ENCODE results near the gene LDAH.

Gene LDAH

GRCh38 chr2:20637147-20637546 lies 185.8 kb downstream of the LDAH start:
- Histone ChIP-seq H3K9ac (ENCODE audit: low read depth, low read length) (no peak overlapping the region), H2AFZ (ENCODE audit: low read depth, low read length) (no peak overlapping the region), H4K20me1 (ENCODE audit: insufficient read depth, low read length) (peaks cover 5% of the 10 kb centered on the region; the same call in 1 of the 2 replicates), H3K9me3 (ENCODE audit: insufficient read depth, low read length, severe bottlenecking) (no peaks in the 10 kb centered on the region), H3K4me2 (ENCODE audit: insufficient read depth, low read length) (no peak overlapping the region), H3K4me1 (ENCODE audit: insufficient read depth, low read length) (no peaks in the 10 kb centered on the region), H3K27me3 (ENCODE audit: insufficient read depth, low read length, poor library complexity) (no peaks in the 10 kb centered on the region), H3K4me3 (ENCODE audit: low read depth in 1 of 2, low read length in 2 of 2) (no peak overlapping the region), H3K27ac (ENCODE audit: low read length) (no peak overlapping the region), H3K79me2 (ENCODE audit: insufficient read depth, low read length) (no peaks in the 10 kb centered on the region), H3K36me3 (ENCODE audit: insufficient read depth, low read length) (peaks cover 17% of the 10 kb centered on the region)
- DNase-seq (no peak), ATAC-seq (ENCODE audit: insufficient read depth, low read depth) (no peak)
- TF ChIP-seq, protein P1, sequence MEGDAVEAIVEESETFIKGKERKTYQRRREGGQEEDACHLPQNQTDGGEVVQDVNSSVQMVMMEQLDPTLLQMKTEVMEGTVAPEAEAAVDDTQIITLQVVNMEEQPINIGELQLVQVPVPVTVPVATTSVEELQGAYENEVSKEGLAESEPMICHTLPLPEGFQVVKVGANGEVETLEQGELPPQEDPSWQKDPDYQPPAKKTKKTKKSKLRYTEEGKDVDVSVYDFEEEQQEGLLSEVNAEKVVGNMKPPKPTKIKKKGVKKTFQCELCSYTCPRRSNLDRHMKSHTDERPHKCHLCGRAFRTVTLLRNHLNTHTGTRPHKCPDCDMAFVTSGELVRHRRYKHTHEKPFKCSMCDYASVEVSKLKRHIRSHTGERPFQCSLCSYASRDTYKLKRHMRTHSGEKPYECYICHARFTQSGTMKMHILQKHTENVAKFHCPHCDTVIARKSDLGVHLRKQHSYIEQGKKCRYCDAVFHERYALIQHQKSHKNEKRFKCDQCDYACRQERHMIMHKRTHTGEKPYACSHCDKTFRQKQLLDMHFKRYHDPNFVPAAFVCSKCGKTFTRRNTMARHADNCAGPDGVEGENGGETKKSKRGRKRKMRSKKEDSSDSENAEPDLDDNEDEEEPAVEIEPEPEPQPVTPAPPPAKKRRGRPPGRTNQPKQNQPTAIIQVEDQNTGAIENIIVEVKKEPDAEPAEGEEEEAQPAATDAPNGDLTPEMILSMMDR (IDR thresholded peaks at IDR 0.05; ENCODE audit: borderline replicate concordance, extremely low read depth, low read length, poor library complexity, severe bottlenecking): no peak

DNA sequence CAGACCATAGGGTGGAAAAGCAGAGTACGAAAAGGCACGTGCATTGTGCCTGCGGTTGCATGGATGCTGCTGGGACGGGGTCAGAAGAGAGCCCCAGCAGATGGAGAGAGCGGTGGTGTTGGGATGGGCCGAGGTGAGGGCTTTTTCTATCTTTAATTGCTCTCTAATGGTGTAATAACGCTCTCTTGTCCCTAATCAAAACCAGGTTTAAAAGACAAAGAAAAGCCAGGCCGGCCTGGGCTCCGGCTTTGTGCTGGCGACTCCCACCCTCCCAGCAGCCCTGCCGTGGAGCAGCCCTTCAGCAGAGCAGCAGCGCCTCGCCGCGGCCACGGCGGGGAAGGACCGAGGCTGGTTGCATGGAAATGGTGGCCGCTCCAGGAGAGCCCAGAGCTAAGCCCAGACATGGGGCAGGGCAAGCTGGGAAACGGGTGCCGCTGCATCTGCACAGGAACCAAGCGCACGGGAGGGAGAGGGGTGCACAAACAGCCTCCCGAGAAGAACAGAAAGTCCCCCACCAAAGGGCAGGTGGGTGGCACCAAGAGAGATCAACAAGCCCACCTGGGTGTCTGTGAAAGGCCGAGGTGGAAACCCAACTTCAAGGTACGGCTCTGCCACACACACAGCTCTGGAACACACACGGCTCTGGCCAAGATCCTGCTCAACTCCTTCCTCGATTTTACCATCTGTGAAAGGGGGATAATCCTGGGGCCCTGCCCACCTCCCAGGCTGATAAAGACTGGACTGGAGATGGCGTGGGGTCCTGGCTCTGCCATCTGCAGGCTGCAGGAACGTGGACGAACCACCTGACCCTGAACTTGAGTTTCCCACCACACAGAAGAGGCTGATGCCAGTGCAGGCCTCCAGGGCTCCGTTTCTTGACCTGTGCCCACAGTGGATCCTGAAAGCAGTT lies 187.0 kb downstream of the LDAH start:
- Histone ChIP-seq H3K9ac (ENCODE audit: low read depth, low read length) (no peak overlapping the region), H3K36me3 (ENCODE audit: insufficient read depth, low read length) (peaks cover 9% of the 10 kb centered on the region), H3K79me2 (ENCODE audit: insufficient read depth, low read length) (no peaks in the 10 kb centered on the region)

DNA sequence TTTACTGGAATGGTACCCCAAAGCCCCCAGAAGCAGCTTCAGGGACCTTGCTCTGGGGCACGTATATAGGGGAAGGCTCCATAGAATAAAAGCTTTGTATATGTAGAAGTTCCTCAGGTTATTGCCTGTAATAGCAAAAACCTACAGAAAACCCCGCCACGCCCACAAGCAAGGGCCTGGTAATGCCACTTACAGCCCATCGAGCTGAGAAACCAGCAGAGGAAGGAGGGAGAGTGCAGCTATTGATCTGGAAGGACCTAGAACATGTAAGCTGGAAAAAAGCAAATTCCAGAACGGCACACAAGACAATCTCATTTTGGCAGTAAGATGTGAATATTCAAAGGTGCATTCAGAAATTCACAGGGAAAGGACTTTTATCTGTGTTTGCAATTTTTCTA lies 187.8 kb downstream of the LDAH start:
- Histone ChIP-seq H3K9ac (ENCODE audit: low read depth, low read length) (no peak overlapping the region), H3K36me3 (ENCODE audit: insufficient read depth, low read length) (peaks cover 4% of the 10 kb centered on the region; the same call in 1 of the 2 replicates), H3K79me2 (ENCODE audit: insufficient read depth, low read length) (no peaks in the 10 kb centered on the region), H4K20me1 (ENCODE audit: insufficient read depth, low read length) (no peaks in the 10 kb centered on the region), H3K27me3 (ENCODE audit: insufficient read depth, low read length, poor library complexity) (no peaks in the 10 kb centered on the region), H2AFZ (ENCODE audit: low read depth, low read length) (no peak overlapping the region), H3K27ac (ENCODE audit: low read length) (no peak overlapping the region), H3K4me2 (ENCODE audit: insufficient read depth, low read length) (no peak overlapping the region), H3K9me3 (ENCODE audit: insufficient read depth, low read length, severe bottlenecking) (no peaks in the 10 kb centered on the region), H3K4me3 (ENCODE audit: low read depth in 1 of 2, low read length in 2 of 2) (no peak overlapping the region), H3K4me1 (ENCODE audit: insufficient read depth, low read length) (no peaks in the 10 kb centered on the region)
- TF ChIP-seq, protein P1 (IDR thresholded peaks at IDR 0.05; ENCODE audit: borderline replicate concordance, extremely low read depth, low read length, poor library complexity, severe bottlenecking): no peak
- no peak for TF ChIP-seq EZH2 (IDR thresholded peaks at IDR 0.05; ENCODE audit: borderline replicate concordance, low read depth, low read length, severe bottlenecking)
- no peak for DNase-seq
- no peak for ATAC-seq (ENCODE audit: insufficient read depth, low read depth)

More for the DNA sequence above, 187.0 kb downstream of the LDAH start:
- Histone ChIP-seq H3K4me3 (ENCODE audit: low read depth in 1 of 2, low read length in 2 of 2) (no peak overlapping the region), H3K9me3 (ENCODE audit: insufficient read depth, low read length, severe bottlenecking) (no peaks in the 10 kb centered on the region), H3K4me2 (ENCODE audit: insufficient read depth, low read length) (no peak overlapping the region), H2AFZ (ENCODE audit: low read depth, low read length) (no peak overlapping the region), H3K4me1 (ENCODE audit: insufficient read depth, low read length) (no peaks in the 10 kb centered on the region), H3K27ac (ENCODE audit: low read length) (no peak overlapping the region), H4K20me1 (ENCODE audit: insufficient read depth, low read length) (no peaks in the 10 kb centered on the region), H3K27me3 (ENCODE audit: insufficient read depth, low read length, poor library complexity) (no peaks in the 10 kb centered on the region)
- ATAC-seq (ENCODE audit: insufficient read depth, low read depth) (no peak), DNase-seq (no peak)
- TF ChIP-seq EZH2 (IDR thresholded peaks at IDR 0.05; ENCODE audit: borderline replicate concordance, low read depth, low read length, severe bottlenecking): no peak
- TF ChIP-seq, protein P1 (IDR thresholded peaks at IDR 0.05; ENCODE audit: borderline replicate concordance, extremely low read depth, low read length, poor library complexity, severe bottlenecking): no peak

Measured in DND-41 (cell line).